Stimulated activated CD8-positive, alpha-beta memory T cell treated with anti-CD3 and anti-CD28 coated beads, Interleukin-15, amount 100 ng/mL, for 24 hours (primary cell): Measurements from ENCODE around the gene GNB1L.
"Not testable (repeated sequence)": the region's sequence is repeated elsewhere in the genome, so short reads cannot be mapped to it uniquely, and the experiment has no call there.

ENCODE experiments used
- DNase-seq: peaks from one replicate; pipeline ENCODE4 v3.0.0-alpha.2; 2020; ENCODE audit warnings: low read depth

Gene GNB1L

GRCh38 chr22:19843857-19844376 lies 10.8 kb downstream of the GNB1L start:
- no peak for DNase-seq

GRCh38 chr22:19843107-19843856 lies 11.4 kb downstream of the GNB1L start:
- DNase-seq = no peak

GRCh38 chr22:19842393-19843106 lies 12.1 kb downstream of the GNB1L start:
- no peak for DNase-seq

- DNase-seq = no peak
Observed at GRCh38 chr22:19841641-19842392, 12.9 kb downstream of the GNB1L start.

- no peak for DNase-seq
Observed at GRCh38 chr22:19840955-19841640, 13.6 kb downstream of the GNB1L start.

- DNase-seq = no peak
Observed at GRCh38 chr22:19840059-19840458, 14.6 kb downstream of the GNB1L start.

GRCh38 chr22:19837915-19838314 lies 16.8 kb downstream of the GNB1L start:
- no peak for DNase-seq

- DNase-seq = no peak
Observed at GRCh38 chr22:19836512-19836911, 18.2 kb downstream of the GNB1L start.

GRCh38 chr22:19834599-19834998 lies 20.1 kb downstream of the GNB1L start:
- no peak for DNase-seq

- not testable (repeated sequence) for DNase-seq
Observed at GRCh38 chr22:19833327-19833726, 21.3 kb downstream of the GNB1L start.

GRCh38 chr22:19832476-19833108 lies 22.1 kb downstream of the GNB1L start:
- no peak for DNase-seq

GRCh38 chr22:19831979-19832378 lies 22.7 kb downstream of the GNB1L start:
- not testable (repeated sequence) for DNase-seq

- DNase-seq = no peak
Observed at GRCh38 chr22:19831016-19831415, 23.7 kb downstream of the GNB1L start.

GRCh38 chr22:19828035-19828401 lies 26.7 kb downstream of the GNB1L start:
- DNase-seq = no peak

GRCh38 chr22:19827341-19828034 lies 27.2 kb downstream of the GNB1L start:
- DNase-seq = no peak

GRCh38 chr22:19826619-19826950 lies 28.1 kb downstream of the GNB1L start:
- no peak for DNase-seq

GRCh38 chr22:19825904-19826618 lies 28.6 kb downstream of the GNB1L start:
- no peak for DNase-seq

GRCh38 chr22:19824926-19825339 lies 29.7 kb downstream of the GNB1L start:
- DNase-seq = no peak

- DNase-seq = no peak
Observed at GRCh38 chr22:19824212-19824925, 30.3 kb downstream of the GNB1L start.

GRCh38 chr22:19823902-19824211 lies 30.8 kb downstream of the GNB1L start:
- no peak for DNase-seq
